ENCODE data around the gene CDK9. TPM values are rescaled to one million over a fixed set of nuclear protein-coding genes. Genes with fewer than 3 reads are reported as not detected.

Gene CDK9
- total RNA-seq, 1 donor from 2014 or later, result 24.9 TPM

DNA sequence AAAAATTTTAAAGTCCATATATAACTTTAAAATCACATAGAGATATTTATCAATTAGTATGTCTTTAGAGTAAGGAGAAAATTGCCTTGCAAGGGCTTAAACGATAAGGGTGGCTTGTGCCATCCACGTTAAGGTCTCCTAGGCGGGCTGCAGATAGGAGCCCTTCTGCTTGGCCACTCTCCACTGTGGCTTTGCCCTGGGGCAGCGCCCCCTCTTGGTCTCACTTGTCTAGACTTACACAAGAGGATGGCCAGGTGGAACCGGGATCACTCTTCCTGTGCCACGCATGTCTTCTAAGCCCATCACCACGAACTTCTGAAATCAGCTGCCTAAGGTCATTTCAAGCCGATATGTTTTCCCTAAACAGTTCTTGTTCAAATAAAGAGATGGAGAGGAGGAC lies 19.8 kb downstream of the CDK9 start:
- no peak for DNase-seq

DNA sequence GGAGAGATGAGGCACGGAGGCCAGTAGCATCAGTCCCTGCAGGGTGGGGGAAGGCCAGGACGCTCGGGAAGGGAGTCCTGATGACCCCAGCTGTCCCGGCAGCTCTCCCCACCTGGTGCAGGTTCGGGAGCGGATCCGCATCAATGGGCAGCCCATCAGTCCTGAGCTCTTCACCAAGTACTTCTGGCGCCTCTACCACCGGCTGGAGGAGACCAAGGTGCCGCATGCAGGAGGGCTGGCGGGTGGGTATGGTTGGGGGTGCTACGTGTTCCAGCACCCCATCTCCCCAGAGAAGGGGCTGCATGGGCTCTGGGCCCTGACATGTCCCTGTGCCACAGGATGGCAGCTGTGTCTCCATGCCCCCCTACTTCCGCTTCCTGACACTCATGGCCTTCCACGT lies 21.0 kb downstream of the CDK9 start:
- DNase-seq, result no peak

DNA sequence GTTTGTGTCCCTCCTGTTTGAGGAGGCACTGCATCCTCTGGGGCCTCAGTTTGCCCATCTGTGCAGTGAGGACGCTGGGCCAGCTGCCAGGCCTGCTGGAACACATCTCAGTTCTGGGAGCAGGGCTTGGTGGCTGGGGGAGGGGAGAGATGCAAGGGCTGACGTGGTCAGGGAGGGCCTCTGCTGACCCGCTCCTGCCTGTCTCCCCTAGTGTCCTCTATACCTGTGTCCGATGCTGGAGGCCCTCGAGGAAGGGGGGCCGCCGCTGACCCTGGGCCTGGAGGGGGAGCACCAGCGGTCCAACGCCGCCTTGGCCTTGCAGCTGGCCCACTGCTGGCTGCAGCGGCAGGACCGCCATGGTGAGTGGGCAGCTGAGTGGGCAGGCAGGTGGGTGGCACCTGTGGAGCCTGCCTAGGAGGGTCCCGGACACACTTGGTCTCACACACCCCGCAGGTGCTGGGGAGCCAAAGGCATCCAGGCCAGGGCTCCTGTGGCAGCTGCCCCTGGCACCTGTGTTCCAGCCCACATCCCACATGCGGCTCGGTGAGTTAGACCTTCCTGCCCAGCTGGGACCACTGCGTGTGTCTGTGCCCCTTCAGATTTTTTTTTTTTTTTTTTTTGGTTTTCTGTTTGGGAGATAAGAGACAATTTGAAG lies 22.6 kb downstream of the CDK9 start:
- DNase-seq, result no peak

DNA sequence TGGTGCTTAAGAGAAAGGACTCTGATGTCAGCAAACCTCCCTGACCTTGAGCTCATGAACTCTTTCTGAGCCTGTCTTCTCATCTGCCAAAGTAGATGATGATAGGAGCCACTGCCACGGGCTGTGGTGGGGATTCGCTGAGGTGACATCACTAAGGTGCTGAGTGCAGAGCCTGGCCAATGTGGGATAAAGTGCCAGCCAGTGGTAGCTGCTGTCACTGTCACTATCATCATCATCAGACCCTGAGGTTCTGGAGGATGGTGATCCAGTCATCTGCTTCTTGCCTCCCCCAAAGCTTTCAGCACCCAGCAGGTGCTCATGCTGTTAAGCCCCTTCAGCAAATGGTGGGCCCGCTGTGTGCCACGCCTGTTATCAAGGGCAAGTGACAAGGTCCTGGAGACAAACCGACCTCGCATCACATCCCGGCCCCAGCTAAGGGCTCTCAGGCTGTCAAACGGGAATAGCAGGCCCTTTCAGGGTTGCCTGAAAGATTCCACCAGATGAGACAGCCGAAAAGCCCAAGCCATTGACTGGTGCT lies 23.2 kb downstream of the CDK9 start:
- DNase-seq, result no peak

DNA sequence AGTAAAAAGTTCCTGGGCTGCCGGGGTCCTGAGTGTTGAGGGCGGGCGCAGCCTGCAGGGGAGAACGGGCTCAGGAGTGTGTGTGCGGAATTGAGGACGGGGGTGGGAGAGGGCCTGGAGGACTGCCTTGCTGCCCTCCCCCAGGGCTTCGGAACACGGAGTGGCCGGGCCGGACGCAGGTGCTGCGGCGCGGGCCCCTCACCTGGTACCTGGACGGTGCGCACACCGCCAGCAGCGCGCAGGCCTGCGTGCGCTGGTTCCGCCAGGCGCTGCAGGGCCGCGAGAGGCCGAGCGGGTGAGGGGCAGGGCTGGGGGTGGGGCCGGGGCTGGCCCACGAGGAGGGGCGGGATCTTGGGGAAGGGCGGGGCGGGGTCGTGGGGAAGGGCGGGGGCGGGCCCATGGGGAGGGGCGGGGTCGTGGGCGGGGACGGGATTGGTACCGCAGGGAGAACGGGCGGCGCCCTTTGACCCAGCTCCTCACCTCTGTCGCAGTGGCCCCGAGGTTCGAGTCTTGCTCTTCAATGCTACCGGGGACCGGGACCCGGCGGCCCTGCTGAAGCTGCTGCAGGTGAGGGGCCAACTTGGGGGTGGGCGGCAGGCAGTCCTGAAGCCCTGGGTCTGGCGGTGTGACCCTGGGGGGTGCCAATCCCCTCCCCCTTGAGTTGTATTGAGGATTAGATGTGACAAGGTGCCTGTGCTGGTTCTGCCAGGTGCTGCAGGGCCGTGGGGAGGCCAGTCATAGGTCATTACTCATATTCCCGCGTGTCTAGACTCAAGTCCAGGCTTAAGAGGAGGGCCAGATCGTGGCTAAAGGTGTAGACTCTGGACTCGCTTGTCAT lies 23.9 kb downstream of the CDK9 start:
- DNase-seq, result no peak

DNA sequence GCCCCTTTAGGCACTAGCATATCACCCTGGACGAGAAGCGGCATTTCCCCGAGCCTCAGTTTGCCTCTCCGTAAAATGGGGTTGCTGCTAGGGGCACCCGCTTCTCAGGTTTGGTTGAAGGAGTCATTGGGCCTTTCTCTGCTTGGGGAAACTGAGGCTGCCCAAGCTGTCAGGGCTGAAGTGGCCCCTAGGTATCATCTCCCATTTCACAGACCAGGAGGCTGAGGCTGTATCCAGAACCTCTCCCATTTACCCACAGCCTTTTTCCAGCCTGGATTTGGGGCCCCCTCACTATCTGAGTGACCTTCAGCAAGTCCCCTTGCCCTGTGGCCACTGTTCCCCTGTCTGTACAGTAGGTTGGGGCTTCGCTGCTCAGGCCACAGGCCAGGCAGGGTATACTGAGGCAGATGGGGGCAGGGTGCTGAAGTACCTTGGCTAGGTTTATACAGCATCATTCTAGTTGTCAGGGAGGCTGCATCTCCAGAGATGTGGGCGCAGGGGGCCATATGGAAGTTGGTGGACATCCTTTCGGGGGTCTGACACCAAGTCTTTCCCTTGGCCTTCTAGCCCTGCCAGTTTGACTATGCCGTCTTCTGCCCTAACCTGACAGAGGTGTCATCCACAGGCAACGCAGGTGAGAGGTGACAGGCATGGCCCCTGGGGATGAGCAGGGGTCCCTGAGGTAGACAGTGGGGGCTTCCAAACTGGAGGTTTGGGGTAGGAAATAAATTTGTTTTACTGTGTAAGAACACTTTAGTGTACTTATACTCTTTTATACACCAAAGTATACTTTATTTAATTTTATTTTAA lies 24.7 kb downstream of the CDK9 start:
- no peak for DNase-seq

DNA sequence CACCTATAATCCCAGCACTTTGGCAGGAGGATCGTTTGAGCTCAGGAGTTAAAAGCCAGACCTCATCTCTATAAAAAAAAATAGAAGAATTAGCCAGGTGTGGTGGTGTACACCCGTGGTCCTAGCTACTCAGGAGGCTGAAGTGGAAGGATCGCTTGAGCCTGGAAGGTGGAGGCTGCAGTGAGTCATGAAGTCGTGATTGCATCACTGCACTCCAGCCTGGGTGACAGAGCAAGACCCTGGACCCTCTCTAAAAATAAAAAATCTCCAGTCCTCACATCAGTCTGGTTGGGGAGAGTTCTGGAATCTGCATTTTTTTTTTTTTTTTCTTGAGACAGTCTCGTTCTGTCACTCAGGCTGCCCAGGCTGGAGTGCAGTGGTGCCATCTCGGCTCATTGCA lies 26.2 kb downstream of the CDK9 start:
- no peak for DNase-seq

DNA sequence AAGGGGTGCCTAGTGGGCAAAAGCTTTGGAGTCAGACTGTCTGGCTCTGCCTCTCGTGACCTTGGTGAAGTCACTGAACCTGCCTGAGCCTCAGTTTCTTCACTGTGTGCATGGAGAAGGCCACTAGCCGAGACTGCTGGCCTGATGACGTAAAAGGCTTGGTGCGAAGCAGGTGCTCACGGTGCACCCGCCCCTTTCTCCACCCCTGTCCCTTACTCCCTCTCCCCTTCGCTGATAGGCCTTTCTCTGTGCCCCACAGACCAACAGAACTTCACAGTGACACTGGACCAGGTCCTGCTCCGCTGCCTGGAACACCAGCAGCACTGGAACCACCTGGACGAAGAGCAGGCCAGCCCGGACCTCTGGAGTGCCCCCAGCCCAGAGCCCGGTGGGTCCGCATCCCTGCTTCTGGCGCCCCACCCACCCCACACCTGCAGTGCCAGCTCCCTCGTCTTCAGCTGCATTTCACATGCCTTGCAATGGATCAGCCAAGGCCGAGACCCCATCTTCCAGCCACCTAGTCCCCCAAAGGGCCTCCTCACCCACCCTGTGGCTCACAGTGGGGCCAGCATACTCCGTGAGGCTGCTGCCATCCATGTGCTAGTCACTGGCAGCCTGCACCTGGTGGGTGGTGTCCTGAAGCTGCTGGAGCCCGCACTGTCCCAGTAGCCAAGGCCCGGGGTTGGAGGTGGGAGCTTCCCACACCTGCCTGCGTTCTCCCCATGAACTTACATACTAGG lies 27.3 kb downstream of the CDK9 start:
- no peak for DNase-seq

DNA sequence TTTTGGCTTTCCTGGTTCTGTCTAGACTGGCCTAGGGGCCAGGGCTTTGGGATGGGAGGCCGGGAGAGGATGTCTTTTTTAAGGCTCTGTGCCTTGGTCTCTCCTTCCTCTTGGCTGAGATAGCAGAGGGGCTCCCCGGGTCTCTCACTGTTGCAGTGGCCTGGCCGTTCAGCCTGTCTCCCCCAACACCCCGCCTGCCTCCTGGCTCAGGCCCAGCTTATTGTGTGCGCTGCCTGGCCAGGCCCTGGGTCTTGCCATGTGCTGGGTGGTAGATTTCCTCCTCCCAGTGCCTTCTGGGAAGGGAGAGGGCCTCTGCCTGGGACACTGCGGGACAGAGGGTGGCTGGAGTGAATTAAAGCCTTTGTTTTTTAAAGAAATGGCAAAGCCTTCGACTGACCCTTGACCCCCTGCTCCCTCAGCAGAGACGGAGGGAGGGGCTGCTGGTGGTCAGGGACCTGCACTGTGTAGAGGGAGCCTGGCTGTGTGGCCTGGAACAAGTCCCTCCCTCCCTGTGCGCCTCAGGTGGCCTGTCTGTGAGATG lies 27.9 kb downstream of the CDK9 start:
- no peak for DNase-seq

DNA sequence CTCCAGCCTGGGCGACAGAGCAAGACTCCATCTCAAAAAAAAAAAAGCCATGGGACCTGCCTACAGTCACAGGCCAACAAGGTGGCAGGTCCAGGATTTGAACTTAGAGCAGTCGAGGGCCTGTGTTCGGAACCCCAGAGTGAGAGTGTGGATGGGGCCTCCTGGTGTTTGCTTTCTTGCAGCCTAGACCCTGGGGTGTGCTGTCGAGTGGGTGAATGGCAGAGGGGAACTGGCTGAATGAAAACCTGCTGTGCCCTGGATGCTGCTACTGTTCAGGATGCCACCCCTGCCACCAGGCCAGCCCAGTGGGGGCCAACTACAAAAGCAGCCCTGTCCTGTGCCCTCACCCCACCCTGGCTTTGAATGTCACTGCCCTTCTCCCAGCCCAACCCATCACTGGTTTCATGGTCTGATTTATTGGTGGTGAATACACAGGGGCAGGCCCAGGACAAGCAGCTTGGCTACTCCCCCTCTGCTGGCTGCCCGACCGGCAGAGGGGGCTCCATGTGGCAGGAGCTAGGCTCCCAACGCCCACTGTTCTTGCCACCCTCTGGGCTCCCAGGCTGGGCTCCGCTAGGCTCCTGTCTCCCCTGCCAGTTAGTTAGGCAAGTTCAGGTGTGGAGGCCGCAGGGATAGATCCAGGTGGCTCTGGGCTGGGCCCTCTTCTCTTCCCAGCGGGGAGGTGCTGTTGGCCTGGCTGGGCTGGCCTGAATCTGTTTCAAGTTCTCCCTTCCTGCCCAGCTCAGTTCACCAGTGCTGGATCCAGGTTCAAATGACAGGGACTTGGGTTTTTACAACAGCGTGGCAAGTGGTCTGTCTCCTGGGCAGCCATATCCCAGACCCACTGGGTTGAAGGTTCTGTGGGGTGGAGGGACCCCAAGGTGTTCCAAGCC lies 29.0 kb downstream of the CDK9 start:
- DNase-seq, result no peak

DNA sequence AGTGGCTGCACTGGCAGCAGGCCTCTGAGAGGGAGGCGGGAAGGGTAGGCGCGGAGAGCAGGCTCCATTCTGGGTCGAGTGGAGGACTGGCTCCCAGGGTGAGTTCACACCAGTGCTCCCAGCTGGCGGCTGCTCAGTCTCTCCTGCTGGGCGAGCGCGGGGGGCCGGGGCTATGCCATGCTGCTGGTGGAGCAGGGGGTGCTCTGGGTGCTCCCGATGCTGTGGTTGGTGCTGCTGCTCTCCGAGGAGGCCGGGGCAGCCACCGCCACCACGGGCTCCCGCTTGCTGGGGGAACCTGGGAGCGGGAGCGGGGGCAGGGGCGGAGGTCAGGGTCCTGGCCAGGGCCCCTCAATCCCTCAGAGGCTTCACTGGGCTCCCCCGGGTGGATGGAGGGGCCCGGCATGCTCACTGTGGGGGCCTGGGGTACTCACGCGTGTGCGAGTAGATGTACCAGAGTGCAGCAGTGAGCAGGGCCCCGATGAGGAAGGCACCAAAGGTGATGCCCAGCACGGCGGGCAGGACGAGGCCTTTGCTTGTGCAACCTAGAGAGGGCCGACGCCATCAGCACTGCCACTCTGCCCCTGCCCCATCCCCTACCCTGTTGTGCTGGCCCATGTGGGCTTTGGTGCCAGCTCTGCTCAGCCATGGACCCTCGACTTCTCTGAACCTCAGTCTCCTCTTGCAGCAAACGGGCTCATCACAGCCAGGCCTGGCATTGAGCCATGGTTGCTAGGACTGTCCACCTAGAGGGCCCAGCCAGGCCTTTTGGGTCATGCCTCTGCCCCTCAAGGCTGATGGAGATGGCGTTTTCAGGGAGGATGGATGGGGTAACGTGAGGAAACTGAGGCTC lies 29.9 kb downstream of the CDK9 start:
- DNase-seq, result no peak

DNA sequence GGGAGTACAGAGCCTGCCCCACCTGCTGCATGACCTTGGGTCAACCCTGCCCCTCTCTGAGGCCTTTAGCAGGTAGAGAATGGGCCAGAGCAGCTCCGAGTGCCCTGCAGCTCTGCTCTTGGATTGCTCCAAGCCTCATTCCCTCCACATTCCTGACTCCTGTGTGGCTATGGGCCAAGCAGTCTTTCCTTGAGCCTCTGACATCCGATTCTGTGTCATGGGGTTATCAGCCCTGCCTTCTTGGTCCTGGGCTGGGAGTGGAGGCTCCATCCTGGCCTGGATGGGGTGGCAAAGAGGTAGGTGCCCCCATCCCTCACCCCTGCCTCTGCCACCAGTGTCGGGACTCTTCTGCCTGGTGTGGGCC lies 30.5 kb downstream of the CDK9 start:
- DNase-seq, result no peak

DNA sequence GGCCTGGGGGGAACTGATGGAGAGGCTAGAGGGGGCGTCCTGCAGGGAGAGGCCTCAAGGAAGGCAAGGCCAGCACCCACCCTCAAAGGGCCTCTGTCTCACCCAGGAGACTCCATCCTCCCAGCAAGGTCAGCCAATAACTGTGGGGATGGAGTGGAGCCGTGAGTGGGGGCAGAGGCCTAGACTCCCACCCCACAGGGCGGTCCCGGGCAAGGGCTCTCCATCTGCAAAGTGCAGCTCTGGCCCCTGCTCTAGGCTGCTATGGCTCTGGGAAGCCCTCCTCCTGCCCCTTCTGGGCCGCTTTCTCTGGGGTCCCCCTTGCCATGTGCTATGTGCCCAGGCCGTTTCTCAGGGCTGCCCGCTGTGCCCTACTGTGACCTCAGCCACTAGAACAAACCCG lies 30.9 kb downstream of the CDK9 start:
- DNase-seq, result no peak

DNA sequence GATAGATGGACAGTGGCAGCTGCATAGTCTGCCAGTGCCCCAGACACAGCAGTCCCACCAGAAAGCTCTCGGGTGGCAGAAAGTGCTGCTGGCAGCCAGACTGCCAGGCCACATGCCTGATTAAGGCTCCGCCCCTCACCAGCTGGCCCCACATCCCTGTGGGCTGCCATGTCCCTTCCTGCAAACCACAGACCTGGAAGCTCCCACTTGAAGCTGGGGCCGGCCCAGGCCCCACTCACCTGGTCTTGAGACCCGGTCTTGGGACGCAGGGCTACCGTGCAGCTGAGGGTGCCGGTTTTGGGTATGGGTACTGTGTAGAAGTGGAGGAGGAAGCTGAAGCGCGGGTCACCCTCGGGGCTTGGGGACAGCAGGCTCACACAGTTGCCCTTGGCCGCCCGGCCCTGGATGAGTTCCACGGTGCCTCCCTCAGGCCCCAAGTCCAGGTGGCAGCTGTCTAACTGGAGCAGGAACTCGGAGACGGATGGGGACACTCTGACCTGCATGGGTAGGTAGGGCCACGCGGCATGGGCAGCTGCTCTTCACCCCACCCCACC lies 32.1 kb downstream of the CDK9 start:
- DNase-seq, result no peak

DNA sequence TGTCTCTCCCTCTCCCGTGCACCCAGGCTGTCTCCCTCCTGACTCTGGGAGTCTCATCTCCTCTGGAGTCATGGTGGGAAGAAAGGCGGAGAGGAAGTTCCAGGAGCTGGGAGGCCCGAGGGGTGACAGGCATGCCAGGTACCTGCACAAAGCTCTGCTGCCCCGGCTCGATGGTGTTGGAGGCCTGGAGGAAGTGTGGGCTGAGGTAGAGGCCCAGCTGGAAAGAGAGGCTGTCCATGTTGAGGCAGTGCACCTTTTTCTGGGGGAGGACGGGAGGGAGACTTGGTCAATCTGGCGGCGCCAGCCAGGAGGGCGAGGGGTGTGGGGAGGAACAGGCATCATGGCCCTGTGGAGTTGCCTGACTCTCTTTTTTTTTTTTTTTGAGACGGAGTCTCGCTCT lies 32.7 kb downstream of the CDK9 start:
- no peak for DNase-seq

DNA sequence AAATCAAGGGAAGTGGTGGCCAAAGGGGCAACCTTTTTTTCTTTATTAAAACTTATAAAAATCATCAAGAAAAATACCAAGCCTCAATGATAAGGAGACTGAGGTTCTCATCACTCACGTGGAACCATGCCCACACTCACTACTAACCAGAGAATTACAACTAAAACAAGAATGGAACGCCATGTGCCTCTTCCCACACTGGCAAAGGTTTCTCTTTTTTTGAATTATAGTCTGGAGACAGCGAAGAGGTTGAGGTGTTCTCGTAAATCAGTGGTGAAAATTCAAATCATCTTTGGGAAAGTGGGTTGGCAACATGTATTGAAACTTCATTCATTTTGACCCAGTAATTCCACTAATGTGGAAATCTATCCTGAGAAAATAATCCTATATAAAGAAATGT lies 36.3 kb downstream of the CDK9 start:
- no peak for DNase-seq

DNA sequence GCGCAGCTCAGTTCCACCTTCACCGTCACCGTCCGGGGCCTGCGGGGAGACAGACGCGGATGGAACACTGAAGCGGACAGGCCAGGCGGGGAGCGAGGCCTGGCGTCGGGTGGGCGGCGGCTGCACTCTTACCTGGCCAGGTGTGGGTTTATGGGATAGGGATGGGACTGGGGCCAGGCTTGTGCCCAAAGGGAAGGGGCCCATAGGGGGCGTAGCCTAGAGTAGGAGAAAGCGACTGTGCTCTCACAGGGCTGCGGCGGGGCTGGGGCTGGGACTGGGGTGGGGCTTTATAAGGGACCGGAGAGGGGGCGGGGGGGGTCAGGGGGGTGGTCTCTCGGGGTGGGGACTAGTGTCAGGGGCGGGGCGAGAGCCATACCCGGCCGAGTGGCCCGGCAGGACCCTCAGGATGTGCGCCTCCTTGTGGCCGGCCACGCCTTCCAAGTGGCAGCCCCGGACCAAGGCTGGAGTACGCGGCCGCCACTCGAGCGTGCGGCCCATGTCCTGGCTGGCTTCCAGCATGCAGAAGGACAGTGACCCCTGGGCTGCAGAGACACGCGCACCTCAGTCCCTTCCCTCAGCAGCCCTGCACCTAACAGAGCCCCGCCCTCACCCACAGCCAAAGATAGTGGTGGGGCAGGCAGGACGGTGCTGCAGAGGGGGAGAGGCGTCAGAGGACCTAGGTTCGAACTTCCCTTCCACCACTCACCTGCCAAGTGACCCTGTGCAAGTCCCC lies 39.7 kb downstream of the CDK9 start:
- no peak for DNase-seq

DNA sequence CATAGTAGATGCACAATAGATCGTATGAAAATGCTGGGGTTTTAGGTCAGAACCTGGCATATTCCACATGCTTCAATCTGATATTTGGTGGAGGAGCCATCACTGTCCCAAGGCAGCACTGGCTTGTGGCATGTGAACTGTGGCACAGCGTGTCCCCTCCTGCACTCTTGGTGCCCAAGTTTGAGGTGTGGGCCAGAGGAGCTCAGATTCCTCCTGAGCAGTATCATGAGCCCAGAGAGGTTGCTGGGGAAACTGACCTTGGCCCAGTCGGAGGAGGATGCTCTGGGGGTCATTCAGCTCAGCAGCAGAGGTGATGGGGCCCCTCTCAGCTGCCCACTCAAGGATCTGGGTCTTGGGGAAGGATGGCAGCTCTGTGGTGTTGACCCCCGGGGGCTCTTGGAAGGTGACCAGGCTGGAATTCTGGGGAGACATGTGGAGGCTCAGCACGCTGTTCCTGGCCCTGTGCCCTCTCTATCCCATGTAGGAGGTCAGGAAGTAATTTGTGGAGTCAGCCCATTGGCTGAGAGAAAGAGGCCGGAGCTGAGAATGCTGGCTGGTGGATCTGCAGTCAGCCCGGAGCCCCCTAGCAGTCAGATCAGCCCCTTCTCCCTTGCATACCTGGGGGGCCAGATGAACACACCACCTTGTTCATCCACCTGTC lies 40.5 kb downstream of the CDK9 start:
- DNase-seq, result no peak

Measured in skin of body (tissue), 2 donors.